ENCODE data around the gene PGS1. TPM values are rescaled to one million over a fixed set of nuclear protein-coding genes. Genes with fewer than 3 reads are reported as not detected.

The PGS1 gene
- total RNA-seq, 5 donors from 2014 or later (not counting 1 experiment from before 2014, with no cell fraction given), result 60.5 to 87.2 (median 78.9) TPM

DNA sequence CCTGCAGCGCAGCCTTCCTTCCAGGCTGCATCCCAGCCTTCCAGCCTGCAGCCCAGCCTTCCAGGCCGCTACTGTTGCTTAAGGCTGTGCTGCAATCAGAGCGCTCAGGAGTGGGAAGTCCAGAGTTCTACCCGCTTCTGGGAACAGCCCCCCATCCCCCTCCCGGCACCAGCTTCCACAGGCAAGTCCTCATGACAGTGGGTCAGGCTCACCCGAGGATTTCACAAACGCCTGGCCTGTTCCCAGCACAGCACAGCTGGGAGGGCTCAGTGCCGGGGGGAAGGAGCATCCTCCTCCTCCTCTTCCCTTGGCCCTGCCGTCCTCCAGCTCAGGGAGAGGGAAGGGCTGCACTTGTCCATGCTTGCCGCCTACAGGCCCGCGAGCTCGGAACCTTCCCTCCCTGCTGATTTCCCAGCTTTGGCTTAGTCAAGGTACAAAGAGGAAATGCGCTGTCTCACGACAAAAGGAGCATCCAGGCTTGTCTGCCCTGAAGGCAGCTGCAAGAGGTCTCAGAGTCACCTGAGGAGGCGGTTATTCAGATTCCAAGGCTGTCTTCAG is 26.9 kb upstream of the PGS1 start:
- WGBS (ENCODE audit: insufficient coverage), result 94% methylated on average over 10 of the region's 16 CpGs
- Histone ChIP-seq H3K9me3 (no peaks in the 10 kb centered on the region), H3K4me1 (ENCODE audit: control insufficient read depth in 1 of 2, extremely low read depth in 1 of 2, insufficient read depth in 2 of 2, low read length in 2 of 2) (peaks cover 31 to 76% of the 10 kb centered on the region in 2 experiments), H3K27me3 (replicated peaks in 1 of 2; ENCODE audit: control insufficient read depth in 2 of 2, extremely low read depth in 1 of 2, insufficient read depth in 2 of 2, low read length in 1 of 2) (no peaks in the 10 kb centered on the region), H3K4me3 (ENCODE audit: control insufficient read depth in 1 of 2, extremely low read depth in 1 of 2, low read length in 1 of 2) (no peak overlapping the region), H3K36me3 (ENCODE audit: control insufficient read depth in 2 of 2, extremely low read depth in 1 of 2, insufficient read depth in 1 of 2, low read length in 1 of 2) (no peaks in the 10 kb centered on the region), H3K27ac (ENCODE audit: low read length) (no peak overlapping the region)
- ChIA-PET CTCF (interaction anchor here in 1 of 2 donors (0.5 kb wide), 1 partner anchor 12 kb away, joined by 3 read pairs; no protein-coding TSS in a partner anchor), POLR2A (interaction anchor here in 1 of 2 donors (0.6 kb wide), 1 partner anchor 652 kb away, joined by 6 read pairs; no protein-coding TSS in a partner anchor)
- H3K4me3 Mint-ChIP-seq, result peak overlapping the region in 2 of 3 donors; percentile 41 to 67
- H3K4me1 Mint-ChIP-seq, result peaks cover 75 to 83% (median 81%) of the 10 kb centered on the region in 3 donors
- H3K36me3 Mint-ChIP-seq, result no peaks in the 10 kb centered on the region
- no peaks in the 10 kb centered on the region for H3K9me3 Mint-ChIP-seq
- no peak for ATAC-seq (replicated peaks in 1 of 4)
- peak overlapping the region in 1 of 2 donors; percentile 16 for H3K27ac Mint-ChIP-seq
- no peaks in the 10 kb centered on the region for H3K27me3 Mint-ChIP-seq
- no peak for DNase-seq

- H3K27me3 Mint-ChIP-seq, result no peaks in the 10 kb centered on the region
- no peaks in the 10 kb centered on the region for H3K9me3 Mint-ChIP-seq
- Histone ChIP-seq H3K27ac (ENCODE audit: low read length) (peak overlapping the region; percentile 56), H3K36me3 (ENCODE audit: control insufficient read depth in 2 of 2, extremely low read depth in 1 of 2, insufficient read depth in 1 of 2, low read length in 1 of 2) (peaks cover 0 to 22% of the 10 kb centered on the region in 2 donors), H3K9me3 (no peaks in the 10 kb centered on the region), H3K27me3 (replicated peaks in 1 of 2; ENCODE audit: control insufficient read depth in 2 of 2, extremely low read depth in 1 of 2, insufficient read depth in 2 of 2, low read length in 1 of 2) (no peaks in the 10 kb centered on the region), H3K4me3 (ENCODE audit: control insufficient read depth in 1 of 2, extremely low read depth in 1 of 2, low read length in 1 of 2) (no peak overlapping the region), H3K4me1 (ENCODE audit: control insufficient read depth in 1 of 2, extremely low read depth in 1 of 2, insufficient read depth in 2 of 2, low read length in 2 of 2) (peaks cover 51 to 80% of the 10 kb centered on the region in 2 experiments)
- DNase-seq (no peak), ATAC-seq (replicated peaks in 1 of 4) (no peak)
- peaks cover 9% of the 10 kb centered on the region for H3K36me3 Mint-ChIP-seq
- ChIA-PET POLR2A (interaction anchor here (0.5 to 0.7 kb wide), 3 partner anchors 91 to 396 kb away, joined by 4 to 9 read pairs (median 5); partner anchors contain the start of gene TNRC6C (in 1 of the 2)), CTCF (no interaction called here)
- H3K4me3 Mint-ChIP-seq, result peak overlapping the region; percentile 17 to 84 (median 77)
- peak overlapping the region; percentile 84 to 92 for H3K27ac Mint-ChIP-seq
- 86% methylated on average over 1 of the region's 8 CpGs for WGBS (ENCODE audit: insufficient coverage)
- peaks cover 75 to 84% (median 76%) of the 10 kb centered on the region in 3 donors for H3K4me1 Mint-ChIP-seq
Observed at GRCh38 chr17:78353834-78354233, 24.6 kb upstream of the PGS1 start.

DNA sequence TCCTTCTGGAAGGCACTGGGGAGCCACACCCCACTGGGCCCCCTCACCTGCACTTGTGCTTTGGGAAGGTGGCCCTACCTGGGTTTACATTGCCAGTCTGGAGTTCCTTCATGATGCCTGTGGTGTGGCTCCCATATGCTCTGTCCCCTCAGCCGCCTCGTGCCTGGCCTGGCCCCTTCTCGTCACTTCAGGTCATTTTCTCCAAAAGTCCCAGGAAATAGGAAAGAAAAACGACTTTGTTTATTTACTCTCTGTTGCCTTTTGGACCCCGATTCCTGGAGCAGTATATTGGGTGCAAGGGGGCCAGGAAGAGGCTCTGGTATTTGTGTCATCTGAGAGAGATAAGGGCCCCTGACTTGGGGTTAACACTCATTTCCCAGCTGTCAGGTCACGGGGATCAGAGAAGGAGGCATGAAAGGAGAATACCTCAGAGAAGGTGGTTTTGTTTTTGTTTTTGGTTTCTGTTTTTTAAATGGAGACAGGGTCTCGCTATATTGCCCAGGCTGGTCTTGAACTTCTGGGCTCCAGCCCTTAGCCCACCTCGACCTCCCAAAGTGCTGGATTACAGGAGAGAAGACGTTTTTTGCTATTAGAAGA is 23.3 kb upstream of the PGS1 start:
- H3K9me3 Mint-ChIP-seq, result no peaks in the 10 kb centered on the region
- H3K4me1 Mint-ChIP-seq, result peaks cover 63 to 73% (median 69%) of the 10 kb centered on the region in 3 donors
- H3K4me3 Mint-ChIP-seq, result peak overlapping the region; percentile 67 to 84 (median 68)
- H3K27ac Mint-ChIP-seq, result peak overlapping the region; percentile 94 to 97
- H3K36me3 ChIP-seq (ENCODE audit: control insufficient read depth in 2 of 2, extremely low read depth in 1 of 2, insufficient read depth in 1 of 2, low read length in 1 of 2), result peaks cover 0 to 23% of the 10 kb centered on the region in 2 donors
- no peaks in the 10 kb centered on the region for H3K9me3 ChIP-seq
- peak in 20 of 35 experiments; percentile 31 to 73 (median 48) for DNase-seq
- no peak for ATAC-seq (replicated peaks in 1 of 4)
- H3K4me1 ChIP-seq (ENCODE audit: control insufficient read depth in 1 of 2, extremely low read depth in 1 of 2, insufficient read depth in 2 of 2, low read length in 2 of 2), result peaks cover 51 to 84% of the 10 kb centered on the region in 2 experiments
- H3K27me3 Mint-ChIP-seq, result no peaks in the 10 kb centered on the region
- H3K4me3 ChIP-seq (ENCODE audit: control insufficient read depth in 1 of 2, extremely low read depth in 1 of 2, low read length in 1 of 2), result no peak overlapping the region
- ChIA-PET POLR2A (no interaction called here), CTCF (no interaction called here)
- peak overlapping the region; percentile 90 for H3K27ac ChIP-seq (ENCODE audit: low read length)
- 53% methylated on average over 8 of the region's 9 CpGs for WGBS (ENCODE audit: insufficient coverage)
- H3K36me3 Mint-ChIP-seq, result peaks cover 9% of the 10 kb centered on the region
- peaks cover 0 to 2% of the 10 kb centered on the region in 2 experiments for H3K27me3 ChIP-seq (replicated peaks in 1 of 2; ENCODE audit: control insufficient read depth in 2 of 2, extremely low read depth in 1 of 2, insufficient read depth in 2 of 2, low read length in 1 of 2)

- Histone ChIP-seq H3K4me1 (ENCODE audit: control insufficient read depth in 1 of 2, extremely low read depth in 1 of 2, insufficient read depth in 2 of 2, low read length in 2 of 2) (peaks cover 50 to 84% of the 10 kb centered on the region in 2 experiments), H3K27ac (ENCODE audit: low read length) (peak overlapping the region; percentile 90), H3K27me3 (replicated peaks in 1 of 2; ENCODE audit: control insufficient read depth in 2 of 2, extremely low read depth in 1 of 2, insufficient read depth in 2 of 2, low read length in 1 of 2) (peaks cover 0 to 2% of the 10 kb centered on the region in 2 experiments), H3K36me3 (ENCODE audit: control insufficient read depth in 2 of 2, extremely low read depth in 1 of 2, insufficient read depth in 1 of 2, low read length in 1 of 2) (peaks cover 0 to 23% of the 10 kb centered on the region in 2 donors), H3K4me3 (ENCODE audit: control insufficient read depth in 1 of 2, extremely low read depth in 1 of 2, low read length in 1 of 2) (peak overlapping the region; percentile 8 to 9), H3K9me3 (no peaks in the 10 kb centered on the region)
- Mint-ChIP-seq H3K27me3 (no peaks in the 10 kb centered on the region), H3K4me3 (peak overlapping the region; percentile 67 to 84 (median 68)), H3K9me3 (no peaks in the 10 kb centered on the region), H3K36me3 (peaks cover 9% of the 10 kb centered on the region), H3K27ac (peak overlapping the region; percentile 94 to 97), H3K4me1 (peaks cover 60 to 68% (median 65%) of the 10 kb centered on the region in 3 donors)
- 53% methylated on average over 2 of the region's 3 CpGs for WGBS (ENCODE audit: insufficient coverage)
- DNase-seq (no peak), ATAC-seq (replicated peaks in 1 of 4) (no peak)
- ChIA-PET POLR2A (interaction anchor here in 1 of 2 donors (0.6 to 1.1 kb wide), 2 partner anchors 12 to 352 kb away, joined by 3 to 11 read pairs; no protein-coding TSS in a partner anchor), CTCF (interaction anchor here in 1 of 2 donors (0.6 to 0.9 kb wide), 2 partner anchors 12 to 41 kb away, joined by 3 to 10 read pairs; no protein-coding TSS in a partner anchor)
Observed at GRCh38 chr17:78355701-78356100, 22.7 kb upstream of the PGS1 start.

- H3K36me3 ChIP-seq (ENCODE audit: control insufficient read depth in 2 of 2, extremely low read depth in 1 of 2, insufficient read depth in 1 of 2, low read length in 1 of 2), result peaks cover 0 to 23% of the 10 kb centered on the region in 2 donors
- CTCF ChIA-PET, result interaction anchor here in 1 of 2 donors (0.6 to 0.9 kb wide), 3 partner anchors 12 to 42 kb away, joined by 3 to 10 read pairs (median 5); no protein-coding TSS in a partner anchor
- H3K9me3 ChIP-seq, result no peaks in the 10 kb centered on the region
- Mint-ChIP-seq H3K9me3 (no peaks in the 10 kb centered on the region), H3K27me3 (no peaks in the 10 kb centered on the region), H3K4me3 (peak overlapping the region; percentile 29 to 84 (median 67)), H3K4me1 (peaks cover 61 to 70% (median 70%) of the 10 kb centered on the region in 3 donors), H3K36me3 (peaks cover 9% of the 10 kb centered on the region), H3K27ac (peak overlapping the region; percentile 94 to 97)
- ATAC-seq (replicated peaks in 1 of 4), result peak; percentile 58 to 68 (median 64)
- H3K27me3 ChIP-seq (replicated peaks in 1 of 2; ENCODE audit: control insufficient read depth in 2 of 2, extremely low read depth in 1 of 2, insufficient read depth in 2 of 2, low read length in 1 of 2), result peaks cover 0 to 2% of the 10 kb centered on the region in 2 experiments
- peak; percentile 51 to 98 (median 91) for DNase-seq
- H3K4me3 ChIP-seq (ENCODE audit: control insufficient read depth in 1 of 2, extremely low read depth in 1 of 2, low read length in 1 of 2), result peak overlapping the region; percentile 8 to 9
- POLR2A ChIA-PET, result interaction anchor here in 1 of 2 donors (0.6 to 1.1 kb wide), 3 partner anchors 12 to 398 kb away, joined by 3 to 11 read pairs (median 3); partner anchors contain the start of gene TNRC6C
- peaks cover 50 to 87% of the 10 kb centered on the region in 2 experiments for H3K4me1 ChIP-seq (ENCODE audit: control insufficient read depth in 1 of 2, extremely low read depth in 1 of 2, insufficient read depth in 2 of 2, low read length in 2 of 2)
- WGBS (ENCODE audit: insufficient coverage), result 22% methylated on average over 7 of the region's 16 CpGs
- peak overlapping the region; percentile 90 for H3K27ac ChIP-seq (ENCODE audit: low read length)
Observed at GRCh38 chr17:78356101-78356713, 22.2 kb upstream of the PGS1 start.

DNA sequence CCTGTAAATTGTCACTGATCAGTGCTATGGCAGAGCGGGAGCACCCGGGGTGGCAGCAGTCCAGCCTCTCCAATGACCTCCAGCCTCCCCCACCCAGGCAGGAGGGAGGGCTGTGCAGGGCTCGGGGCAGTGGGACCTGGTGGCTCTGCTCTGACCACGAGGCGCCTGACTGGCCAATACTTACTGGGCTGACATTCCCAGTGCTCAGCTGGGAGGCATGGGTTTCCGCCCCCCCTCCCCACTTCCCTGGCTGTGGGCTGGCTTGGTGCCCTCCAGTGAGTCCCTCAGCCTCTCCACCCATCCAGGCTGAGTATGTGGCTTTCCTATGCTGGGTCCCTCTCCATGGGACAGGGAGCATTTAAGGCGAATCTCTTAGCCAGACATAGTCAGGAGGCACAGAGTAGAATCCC is 21.3 kb upstream of the PGS1 start:
- WGBS (ENCODE audit: insufficient coverage), result 65% methylated on average over 5 of the region's 7 CpGs
- no peaks in the 10 kb centered on the region for H3K9me3 ChIP-seq
- ATAC-seq (replicated peaks in 1 of 4) (no peak), DNase-seq (peak in 1 of 35 experiments; percentile 13)
- peaks cover 0 to 23% of the 10 kb centered on the region in 2 donors for H3K36me3 ChIP-seq (ENCODE audit: control insufficient read depth in 2 of 2, extremely low read depth in 1 of 2, insufficient read depth in 1 of 2, low read length in 1 of 2)
- H3K4me1 Mint-ChIP-seq, result peaks cover 56 to 66% (median 64%) of the 10 kb centered on the region in 3 donors
- POLR2A ChIA-PET, result no interaction called here
- peak overlapping the region; percentile 88 to 94 for H3K27ac Mint-ChIP-seq
- H3K4me3 Mint-ChIP-seq, result peak overlapping the region; percentile 75 to 84 (median 83)
- H3K27ac ChIP-seq (ENCODE audit: low read length), result peak overlapping the region; percentile 88
- peaks cover 49 to 78% of the 10 kb centered on the region in 2 experiments for H3K4me1 ChIP-seq (ENCODE audit: control insufficient read depth in 1 of 2, extremely low read depth in 1 of 2, insufficient read depth in 2 of 2, low read length in 2 of 2)
- H3K4me3 ChIP-seq (ENCODE audit: control insufficient read depth in 1 of 2, extremely low read depth in 1 of 2, low read length in 1 of 2), result peak overlapping the region; percentile 91 to 99
- H3K9me3 Mint-ChIP-seq, result no peaks in the 10 kb centered on the region
- peaks cover 9% of the 10 kb centered on the region for H3K36me3 Mint-ChIP-seq
- H3K27me3 ChIP-seq (replicated peaks in 1 of 2; ENCODE audit: control insufficient read depth in 2 of 2, extremely low read depth in 1 of 2, insufficient read depth in 2 of 2, low read length in 1 of 2), result peaks cover 0 to 2% of the 10 kb centered on the region in 2 experiments
- no peaks in the 10 kb centered on the region for H3K27me3 Mint-ChIP-seq
- CTCF ChIA-PET, result no interaction called here

All from T-cell (primary cell).